Measurements from ENCODE around the gene PDGFRB. TPM values are rescaled to one million over a fixed set of nuclear protein-coding genes. Genes with fewer than 3 reads are reported as not detected.

PDGFRB gene
- polyA plus RNA-seq, 2 of the 4 experiments (the other 2 are of a cell fraction): 0.22 TPM

GRCh38 chr5:150073677-150074076 lies 82.0 kb downstream of the PDGFRB start:
- 37% methylated on average over 3 of the region's 3 CpGs for WGBS (ENCODE audit: missing lambda C conversion rate)
- CTCF ChIA-PET: interaction anchor here (0.6 to 1.9 kb wide), 7 partner anchors 9 to 436 kb away, joined by 3 to 6 read pairs (median 3); no protein-coding TSS in a partner anchor
- POLR2A ChIA-PET: no interaction called here

DNA sequence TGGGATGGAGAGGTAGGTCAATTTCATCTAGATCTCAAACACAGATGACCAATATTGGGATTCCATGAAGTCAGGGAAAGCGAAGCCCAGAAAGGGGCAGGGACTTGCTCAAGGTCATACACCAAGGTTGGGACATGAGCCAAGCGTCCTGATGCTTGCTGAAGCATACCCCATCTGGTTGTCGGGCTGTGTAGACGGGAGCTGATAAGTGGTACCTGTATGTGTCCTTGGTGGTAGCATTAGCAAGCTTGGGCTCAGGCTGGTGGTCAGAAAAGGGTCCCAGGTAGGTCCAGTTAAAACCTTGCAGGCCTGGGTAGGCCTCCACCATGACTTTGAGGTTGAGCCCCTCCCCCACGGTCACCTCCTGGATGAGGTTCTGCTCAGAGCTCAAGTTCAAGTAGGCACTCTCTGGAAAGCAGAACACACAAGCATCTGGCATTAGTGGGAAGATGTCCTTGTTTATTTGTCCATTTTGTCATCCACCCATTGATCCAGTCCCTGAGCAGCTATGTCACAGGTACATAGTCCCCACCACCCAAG lies 82.5 kb downstream of the PDGFRB start:
- DNase-seq (ENCODE audit: low read depth in 1 of 2, low spot score in 1 of 2) (no peak), FAIRE-seq (no peak), ATAC-seq (no peak)
- H3K4me1 ChIP-seq: no peaks in the 10 kb centered on the region
- ChIA-PET CTCF (interaction anchor here (0.6 to 1.3 kb wide), 5 partner anchors 9 to 436 kb away, joined by 3 read pairs; partner anchors contain the start of gene CSF1R), POLR2A (no interaction called here)
- 63% methylated on average over 5 of the region's 5 CpGs for WGBS (ENCODE audit: missing lambda C conversion rate)
- no peaks in the 10 kb centered on the region for H3K9me3 ChIP-seq
- no peak overlapping the region for H3K4me2 ChIP-seq
- H3K27ac ChIP-seq: no peak overlapping the region
- no peak overlapping the region for H3K4me3 ChIP-seq
- no peak for TF ChIP-seq JUNB (IDR thresholded peaks at IDR 0.05)
- no peak for TF ChIP-seq CEBPB (IDR thresholded peaks at IDR 0.05)
- no peak for TF ChIP-seq EHMT2 (IDR thresholded peaks at IDR 0.05; ENCODE audit: low read depth)
- TF ChIP-seq EP300 (IDR thresholded peaks at IDR 0.05): no peak
- no peak for TF ChIP-seq MAZ (IDR thresholded peaks at IDR 0.05; ENCODE audit: borderline replicate concordance, low read depth, low read length)
- no peak for TF ChIP-seq EHF (CRISPR knock-in tag; IDR thresholded peaks at IDR 0.05)
- TF ChIP-seq SMC3 (IDR thresholded peaks at IDR 0.05): no peak
- no peak for TF ChIP-seq RCOR1 (IDR thresholded peaks at IDR 0.05; ENCODE audit: low read depth, low read length)
- no peak for TF ChIP-seq PHF8 (IDR thresholded peaks at IDR 0.05; ENCODE audit: borderline replicate concordance, low read depth)
- no peak for TF ChIP-seq CHD4 (IDR thresholded peaks at IDR 0.05; ENCODE audit: borderline replicate concordance)
- TF ChIP-seq MAFK (IDR thresholded peaks at IDR 0.05; ENCODE audit: partially characterized antibody): no peak
- no peak for TF ChIP-seq CTCF (IDR thresholded peaks at IDR 0.05)
- TF ChIP-seq ZNF302 (CRISPR knock-in tag; IDR thresholded peaks at IDR 0.05): no peak
- TF ChIP-seq NFE2L2 (conservative IDR thresholded peaks at IDR 0.05; ENCODE audit: low read length): no peak

More at GRCh38 chr5:150073677-150074076, 82.0 kb downstream of the PDGFRB start:
- no peak for TF ChIP-seq ESRRA (IDR thresholded peaks at IDR 0.05; ENCODE audit: borderline replicate concordance, low read length)
- TF ChIP-seq, protein P1, sequence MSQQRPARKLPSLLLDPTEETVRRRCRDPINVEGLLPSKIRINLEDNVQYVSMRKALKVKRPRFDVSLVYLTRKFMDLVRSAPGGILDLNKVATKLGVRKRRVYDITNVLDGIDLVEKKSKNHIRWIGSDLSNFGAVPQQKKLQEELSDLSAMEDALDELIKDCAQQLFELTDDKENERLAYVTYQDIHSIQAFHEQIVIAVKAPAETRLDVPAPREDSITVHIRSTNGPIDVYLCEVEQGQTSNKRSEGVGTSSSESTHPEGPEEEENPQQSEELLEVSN (IDR thresholded peaks at IDR 0.05; ENCODE audit: borderline replicate concordance, low read depth): no peak
- TF ChIP-seq MAX (IDR thresholded peaks at IDR 0.05): no peak
- TF ChIP-seq NR3C1 (IDR thresholded peaks at IDR 0.05): no peak
- no peak for TF ChIP-seq FOSB (CRISPR knock-in tag; IDR thresholded peaks at IDR 0.05)
- no peak for TF ChIP-seq SREBF2 (IDR thresholded peaks at IDR 0.05)
- no peak for TF ChIP-seq TFCP2L1 (CRISPR knock-in tag; IDR thresholded peaks at IDR 0.05)
- no peak for TF ChIP-seq RARB (CRISPR knock-in tag; IDR thresholded peaks at IDR 0.05)
- TF ChIP-seq MAZ (IDR thresholded peaks at IDR 0.05; ENCODE audit: borderline replicate concordance, low read depth, low read length): no peak
- TF ChIP-seq RAD21 (conservative IDR thresholded peaks at IDR 0.05 in 1 of 2, IDR thresholded peaks at IDR 0.05 in 1 of 2): no peak
- no peak for TF ChIP-seq ZNF302 (CRISPR knock-in tag; IDR thresholded peaks at IDR 0.05)
- TF ChIP-seq EHMT2 (IDR thresholded peaks at IDR 0.05; ENCODE audit: low read depth): no peak
- TF ChIP-seq REST (IDR thresholded peaks at IDR 0.05): no peak
- no peak for TF ChIP-seq CEBPB (IDR thresholded peaks at IDR 0.05)
- TF ChIP-seq, protein P2, sequence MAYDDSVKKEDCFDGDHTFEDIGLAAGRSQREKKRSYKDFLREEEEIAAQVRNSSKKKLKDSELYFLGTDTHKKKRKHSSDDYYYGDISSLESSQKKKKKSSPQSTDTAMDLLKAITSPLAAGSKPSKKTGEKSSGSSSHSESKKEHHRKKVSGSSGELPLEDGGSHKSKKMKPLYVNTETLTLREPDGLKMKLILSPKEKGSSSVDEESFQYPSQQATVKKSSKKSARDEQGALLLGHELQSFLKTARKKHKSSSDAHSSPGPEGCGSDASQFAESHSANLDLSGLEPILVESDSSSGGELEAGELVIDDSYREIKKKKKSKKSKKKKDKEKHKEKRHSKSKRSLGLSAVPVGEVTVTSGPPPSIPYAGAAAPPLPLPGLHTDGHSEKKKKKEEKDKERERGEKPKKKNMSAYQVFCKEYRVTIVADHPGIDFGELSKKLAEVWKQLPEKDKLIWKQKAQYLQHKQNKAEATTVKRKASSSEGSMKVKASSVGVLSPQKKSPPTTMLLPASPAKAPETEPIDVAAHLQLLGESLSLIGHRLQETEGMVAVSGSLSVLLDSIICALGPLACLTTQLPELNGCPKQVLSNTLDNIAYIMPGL (CRISPR knock-in tag; IDR thresholded peaks at IDR 0.05; ENCODE audit: borderline replicate concordance): no peak
- no peak for TF ChIP-seq RCOR1 (IDR thresholded peaks at IDR 0.05; ENCODE audit: low read depth, low read length)
- TF ChIP-seq, protein P3, sequence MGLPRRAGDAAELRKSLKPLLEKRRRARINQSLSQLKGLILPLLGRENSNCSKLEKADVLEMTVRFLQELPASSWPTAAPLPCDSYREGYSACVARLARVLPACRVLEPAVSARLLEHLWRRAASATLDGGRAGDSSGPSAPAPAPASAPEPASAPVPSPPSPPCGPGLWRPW (IDR thresholded peaks at IDR 0.05): no peak
- no peak for TF ChIP-seq BHLHE40 (IDR thresholded peaks at IDR 0.05; ENCODE audit: low read depth, low read length)
- TF ChIP-seq POLR2A (IDR thresholded peaks at IDR 0.05; ENCODE audit: low read length): no peak
- TF ChIP-seq KDM5A (IDR thresholded peaks at IDR 0.05): no peak
- no peak for ATAC-seq
- no peak overlapping the region for H3K27ac ChIP-seq
- H3K4me2 ChIP-seq: no peak overlapping the region
- H3K4me1 ChIP-seq: no peaks in the 10 kb centered on the region
- H3K4me3 ChIP-seq: no peak overlapping the region
- DNase-seq (ENCODE audit: low read depth in 1 of 2, low spot score in 1 of 2): no peak
- H3K9me3 ChIP-seq: no peaks in the 10 kb centered on the region
- no peak for FAIRE-seq

Measured in A549 (cell line).